RPMI8226 (cell line): ENCODE measurements around the gene APEH.
"Not testable (repeated sequence)": the region's sequence is repeated elsewhere in the genome, so short reads cannot be mapped to it uniquely, and the experiment has no call there.

ENCODE experiments used
- DNase-seq: peaks from one replicate; pipeline ENCODE4 v3.0.0-alpha.2; 2015

APEH gene

GRCh38 chr3:49670940-49671290 is 3.2 kb upstream of the APEH start:
- no peak for DNase-seq

GRCh38 chr3:49671291-49672288 is 2.6 kb upstream of the APEH start:
- peak; percentile 80 for DNase-seq

GRCh38 chr3:49673121-49673714 is 933 bp upstream of the APEH start:
- DNase-seq, result no peak

- peak; percentile 50 for DNase-seq
Measured at GRCh38 chr3:49674497-49674983, 389 bp downstream of the APEH start.

- DNase-seq, result no peak
Measured at GRCh38 chr3:49675912-49676311, 1.8 kb downstream of the APEH start.

GRCh38 chr3:49680493-49681231 is 6.5 kb downstream of the APEH start:
- no peak for DNase-seq

- no peak for DNase-seq
Measured at GRCh38 chr3:49681232-49681522, 7.0 kb downstream of the APEH start.

GRCh38 chr3:49681543-49681942 is 7.4 kb downstream of the APEH start:
- no peak for DNase-seq

GRCh38 chr3:49683162-49683561 is 9.0 kb downstream of the APEH start:
- no peak for DNase-seq

- not testable (repeated sequence) for DNase-seq
Measured at GRCh38 chr3:49684453-49684852, 10.3 kb downstream of the APEH start.

- not testable (repeated sequence) for DNase-seq
Measured at GRCh38 chr3:49685103-49685502, 11.0 kb downstream of the APEH start.

- not testable (repeated sequence) for DNase-seq
Measured at GRCh38 chr3:49685846-49686245, 11.7 kb downstream of the APEH start.

- not testable (repeated sequence) for DNase-seq
Measured at GRCh38 chr3:49686346-49686745, 12.2 kb downstream of the APEH start.

GRCh38 chr3:49686769-49687423 is 12.7 kb downstream of the APEH start:
- DNase-seq, result not testable (repeated sequence)

- DNase-seq, result not testable (repeated sequence)
Measured at GRCh38 chr3:49687424-49687795, 13.3 kb downstream of the APEH start.

GRCh38 chr3:49688338-49689045 is 14.3 kb downstream of the APEH start:
- not testable (repeated sequence) for DNase-seq

GRCh38 chr3:49689046-49689907 is 15.1 kb downstream of the APEH start, which contains the start of the genes MST1 and RNF123:
MST1 (minus strand) TSS chr3:49689474; CDS start chr3:49688691, 783 bp downstream.
RNF123 (plus strand) TSS chr3:49689557; CDS start chr3:49691166, 1,609 bp downstream.
- peak; percentile 93 for DNase-seq

- not testable (repeated sequence) for DNase-seq
Measured at GRCh38 chr3:49689908-49690624, 15.9 kb downstream of the APEH start.

GRCh38 chr3:49690856-49691255 is 16.7 kb downstream of the APEH start:
- not testable (repeated sequence) for DNase-seq

- not testable (repeated sequence) for DNase-seq
Measured at GRCh38 chr3:49691481-49691880, 17.3 kb downstream of the APEH start.
